Stimulated activated CD4-positive, alpha-beta T cell treated with anti-CD3 and anti-CD28 coated beads, Interleukin-4, amount 100 ng/mL, for 1 hour (primary cell): Measurements from ENCODE around the gene SLCO2A1.

Experiments used
- DNase-seq: peaks from one replicate; pipeline ENCODE4 v3.0.0-alpha.2; 2020

The SLCO2A1 gene

DNA sequence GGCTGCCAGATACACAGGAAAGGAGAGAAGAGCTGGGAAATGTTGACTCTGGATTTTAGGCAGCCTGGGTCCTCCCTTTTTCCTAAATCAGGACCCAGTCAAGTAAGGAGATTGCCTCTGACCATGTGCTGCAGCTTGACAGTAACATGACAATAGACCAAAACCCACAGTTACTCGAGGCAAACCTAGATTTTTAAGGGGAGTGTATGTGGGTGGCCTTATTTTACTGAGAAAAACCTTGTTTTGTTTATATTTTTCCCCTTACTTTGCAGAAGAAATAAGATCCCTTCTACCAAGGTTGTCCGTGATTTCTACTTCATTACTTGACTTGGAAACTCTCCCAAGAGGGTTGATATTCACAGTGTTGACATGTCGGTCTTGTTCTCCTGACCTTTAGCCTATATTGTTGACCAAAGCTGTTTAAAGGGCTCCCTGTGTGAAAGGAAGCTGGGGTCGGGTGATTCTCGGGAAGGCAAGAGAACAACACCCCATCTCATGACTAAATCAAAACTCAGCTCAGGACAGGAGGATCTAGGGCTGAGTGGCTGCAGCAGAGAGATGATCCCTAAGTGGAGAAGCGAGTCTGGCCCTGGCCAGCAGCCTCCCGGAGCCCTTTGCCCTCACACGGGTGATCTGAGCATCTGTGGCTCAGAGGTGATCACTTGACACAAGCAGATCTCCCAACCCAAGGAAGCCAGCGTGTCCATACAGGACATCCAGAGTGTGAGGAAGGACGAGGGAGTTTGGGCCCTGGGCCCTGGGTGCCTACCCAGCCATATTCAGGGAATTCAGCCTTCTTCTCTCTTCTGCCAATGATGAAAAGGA lies 31.0 kb upstream of the SLCO2A1 start:
- no peak for DNase-seq

DNA sequence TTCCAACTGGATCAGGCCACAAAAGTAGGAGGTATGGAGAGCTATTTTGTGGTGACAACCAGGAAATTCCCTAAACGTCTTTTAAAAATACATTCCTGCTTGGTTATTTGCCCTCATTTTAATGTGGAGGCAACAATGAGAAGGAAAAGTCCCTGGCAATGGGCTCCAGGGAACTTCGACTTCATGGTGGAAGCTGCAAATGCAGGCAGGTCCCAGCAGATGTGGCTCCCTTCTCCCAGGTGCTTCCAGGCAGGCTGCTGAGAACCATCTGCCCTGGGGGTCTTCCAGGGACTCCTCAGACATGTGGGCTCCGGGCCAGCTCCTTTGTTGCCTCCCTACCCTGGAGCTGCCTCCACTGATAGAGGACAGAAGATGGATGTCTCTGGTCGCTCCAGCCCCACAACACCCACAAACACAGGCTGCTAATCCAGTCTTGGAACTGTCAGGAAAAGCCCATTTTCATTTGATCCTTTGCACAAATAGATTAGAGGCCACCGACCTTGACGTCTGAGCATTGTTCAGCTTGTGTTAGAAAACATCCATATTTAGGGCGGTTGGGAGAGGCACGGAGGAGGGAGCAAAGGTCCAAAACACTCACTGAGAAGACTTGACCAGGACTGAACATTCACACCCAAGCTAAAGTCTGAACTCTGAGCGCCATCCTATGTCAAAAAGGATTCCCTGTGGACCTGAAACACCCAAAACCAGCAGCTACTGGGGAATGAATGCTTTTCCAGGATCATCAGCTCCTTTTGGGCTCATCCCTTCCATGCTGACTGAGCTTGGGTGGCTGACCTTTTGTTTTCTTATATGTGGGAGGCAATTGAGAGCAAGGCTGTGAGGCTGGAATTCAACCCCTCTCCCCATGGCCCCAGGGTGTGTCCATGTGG lies 30.2 kb upstream of the SLCO2A1 start:
- no peak for DNase-seq

- no peak for DNase-seq
These were observed 29.4 kb upstream of the SLCO2A1 start for GRCh38 chr3:134059035-134059601.

- DNase-seq = no peak
These were observed 28.0 kb upstream of the SLCO2A1 start for GRCh38 chr3:134057654-134058110.

GRCh38 chr3:134057006-134057653 lies 27.4 kb upstream of the SLCO2A1 start:
- no peak for DNase-seq

DNA sequence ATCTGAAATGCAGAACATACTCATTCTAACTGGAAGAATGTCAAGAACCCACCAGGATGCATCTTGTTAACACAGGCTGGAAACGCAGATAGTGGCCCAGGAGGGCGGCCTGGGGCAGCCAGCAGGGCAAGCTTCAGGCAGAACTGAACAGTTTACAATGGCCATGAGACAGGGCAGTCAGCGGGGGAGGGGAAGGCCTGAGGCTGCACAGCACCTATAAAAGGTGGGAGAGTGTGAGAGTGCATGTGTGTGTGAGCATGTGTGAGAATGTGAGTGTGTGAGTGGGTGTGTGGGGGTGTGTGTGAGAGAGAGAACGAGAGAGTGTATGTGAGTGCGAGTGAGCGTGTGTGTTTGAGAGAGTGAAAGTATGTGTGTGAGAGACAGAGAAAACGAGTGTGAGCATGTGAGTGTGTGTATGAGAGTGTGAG lies 26.8 kb upstream of the SLCO2A1 start:
- no peak for DNase-seq

DNA sequence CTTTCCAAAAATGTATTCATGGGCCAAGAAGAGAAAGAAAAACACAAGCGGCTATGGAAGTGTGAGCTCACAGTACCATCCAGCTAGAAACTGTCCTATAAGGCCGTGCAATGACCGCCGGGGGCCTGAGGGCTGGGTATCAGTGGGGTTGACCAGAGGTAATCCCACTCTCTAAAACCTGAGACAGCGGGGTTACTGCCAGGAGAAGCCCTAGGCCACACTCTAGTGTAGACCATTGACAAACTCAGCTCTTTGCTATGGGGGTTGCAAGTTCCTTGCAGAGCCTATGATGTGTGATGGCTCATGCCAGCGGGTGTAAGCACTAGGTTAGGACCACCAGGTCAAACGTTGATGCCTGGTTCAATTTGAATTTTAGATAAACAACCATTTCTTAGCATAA lies 25.9 kb upstream of the SLCO2A1 start:
- no peak for DNase-seq

DNA sequence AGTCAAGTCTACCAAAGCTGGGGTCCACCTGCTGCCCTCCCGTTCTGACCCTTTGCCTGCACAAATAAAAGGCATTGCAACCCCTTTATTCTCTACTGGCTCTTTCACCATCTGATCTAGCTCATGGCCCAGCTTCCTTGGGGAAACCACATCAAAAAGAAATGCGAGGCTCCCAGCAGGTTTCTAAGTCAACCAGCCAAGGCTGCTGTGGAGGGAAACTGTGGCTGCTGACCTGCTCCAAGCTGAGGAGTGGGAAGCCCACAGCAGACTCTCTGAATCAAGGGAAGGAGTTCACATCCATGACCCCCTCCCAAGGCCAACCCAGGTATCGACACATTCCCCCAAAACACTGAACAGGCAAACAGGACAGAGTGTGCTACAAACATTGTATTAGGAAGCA lies 25.2 kb upstream of the SLCO2A1 start:
- DNase-seq = no peak

DNA sequence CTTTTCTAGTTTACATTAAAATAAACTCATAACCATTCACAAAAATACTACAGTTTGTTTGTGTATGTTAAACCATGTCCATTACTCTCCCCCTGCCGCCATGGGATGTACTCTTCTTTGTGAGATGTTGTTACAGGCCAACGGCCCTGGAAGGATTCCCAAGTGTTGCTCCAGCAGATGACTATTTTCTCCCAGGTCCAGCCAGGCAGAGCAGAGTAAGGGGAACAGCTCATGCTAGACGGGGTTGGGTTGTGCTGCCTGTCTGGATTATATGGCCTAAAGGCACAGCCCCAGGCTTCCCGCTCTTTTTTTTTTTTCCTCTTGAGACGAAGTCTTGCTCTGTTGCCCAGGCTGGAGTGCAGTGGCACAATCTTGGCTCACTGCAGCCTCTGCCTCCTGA lies 24.5 kb upstream of the SLCO2A1 start:
- DNase-seq = no peak

- DNase-seq = no peak
These were observed 22.6 kb upstream of the SLCO2A1 start for GRCh38 chr3:134052370-134052769.

- DNase-seq = no peak
These were observed 20.0 kb upstream of the SLCO2A1 start for GRCh38 chr3:134049676-134050075.

DNA sequence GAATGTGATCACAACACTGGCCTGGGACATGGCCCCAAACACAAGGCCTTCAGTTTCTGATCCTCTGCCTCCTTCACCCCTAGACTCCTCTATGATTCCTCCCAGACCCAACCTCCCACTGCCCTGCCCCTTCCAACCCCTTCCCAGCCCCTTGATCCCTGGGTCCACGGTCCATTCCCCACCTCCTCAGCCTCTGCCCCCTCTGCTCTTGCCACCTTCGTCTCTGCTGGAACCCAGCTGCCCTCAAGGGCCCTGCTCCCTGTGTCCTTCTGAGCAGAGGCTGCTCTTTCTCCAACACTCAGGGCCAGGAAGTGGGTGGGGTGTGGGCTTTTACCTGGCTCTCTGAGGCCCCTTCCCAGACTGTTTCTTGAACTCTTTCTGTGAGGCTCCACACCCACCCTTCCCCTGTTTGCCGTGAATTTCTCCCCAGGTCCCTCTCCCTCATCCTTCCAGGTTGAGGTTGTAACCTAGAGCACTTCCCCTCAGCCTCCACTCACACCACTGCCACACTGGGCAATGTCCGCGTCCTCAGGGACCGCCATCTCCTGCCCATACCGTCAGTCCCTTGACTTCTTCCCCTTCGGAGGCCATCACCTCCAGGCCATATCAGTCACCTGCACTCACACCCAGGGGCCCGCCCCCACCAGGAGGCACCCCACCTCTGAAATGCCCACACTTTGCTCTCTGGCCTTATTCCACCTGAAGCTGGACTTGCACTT lies 18.7 kb upstream of the SLCO2A1 start:
- DNase-seq = no peak

- DNase-seq = no peak
These were observed 14.7 kb upstream of the SLCO2A1 start for GRCh38 chr3:134044459-134044858.

DNA sequence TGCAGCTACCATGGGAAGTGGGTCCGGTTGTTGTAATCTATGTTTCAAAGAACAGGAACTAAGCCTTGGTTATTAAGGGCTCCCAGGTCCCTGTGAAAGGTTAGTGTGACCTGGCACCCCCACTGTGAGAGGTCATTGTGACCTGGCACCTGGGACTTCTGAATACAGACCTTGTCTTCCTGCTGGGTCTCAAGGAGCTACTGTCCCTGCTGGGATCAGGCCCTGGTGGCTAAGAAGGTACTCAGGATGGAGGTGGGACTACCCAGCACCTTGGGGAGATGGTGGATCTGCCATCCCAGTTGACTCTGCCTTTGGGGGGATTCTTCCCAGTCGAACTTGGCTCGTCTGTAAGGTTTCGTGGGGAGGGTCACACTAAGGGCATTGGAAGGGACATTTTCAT lies 10.3 kb upstream of the SLCO2A1 start:
- DNase-seq = no peak

DNA sequence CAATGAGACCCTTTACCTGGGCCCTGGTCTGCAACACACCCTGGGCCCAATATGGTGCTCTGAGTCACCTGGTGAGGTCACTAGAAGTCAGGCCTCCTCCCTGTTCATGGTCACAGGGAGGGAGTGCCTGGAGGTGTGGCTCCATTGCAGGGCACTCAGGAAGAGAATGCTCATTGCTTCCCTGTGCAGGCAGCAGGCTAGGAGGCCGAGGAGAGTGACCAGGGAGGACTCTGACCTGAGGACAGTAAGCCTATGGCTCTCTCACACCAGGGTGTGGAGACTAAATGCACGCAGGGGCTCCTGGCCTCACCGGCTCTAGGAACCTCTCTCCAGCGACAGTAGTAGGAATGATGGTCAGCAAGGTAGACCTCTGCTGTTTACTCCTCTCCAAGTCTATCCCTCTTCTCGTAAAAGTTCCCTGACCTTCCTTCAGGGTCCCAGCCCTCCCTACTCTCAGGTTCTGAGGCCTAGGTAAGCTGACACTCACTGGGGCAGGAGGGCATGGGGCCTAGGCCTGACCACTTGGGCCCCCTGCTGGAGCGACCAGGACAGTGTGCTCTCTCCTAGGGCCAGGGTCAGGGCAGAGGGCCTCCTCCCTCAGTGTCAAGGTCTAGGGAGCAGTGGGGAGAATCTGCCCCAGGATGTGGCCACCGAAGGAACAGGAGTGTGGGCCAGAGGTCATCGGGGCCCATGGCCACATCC lies 9.6 kb upstream of the SLCO2A1 start:
- DNase-seq = no peak

DNA sequence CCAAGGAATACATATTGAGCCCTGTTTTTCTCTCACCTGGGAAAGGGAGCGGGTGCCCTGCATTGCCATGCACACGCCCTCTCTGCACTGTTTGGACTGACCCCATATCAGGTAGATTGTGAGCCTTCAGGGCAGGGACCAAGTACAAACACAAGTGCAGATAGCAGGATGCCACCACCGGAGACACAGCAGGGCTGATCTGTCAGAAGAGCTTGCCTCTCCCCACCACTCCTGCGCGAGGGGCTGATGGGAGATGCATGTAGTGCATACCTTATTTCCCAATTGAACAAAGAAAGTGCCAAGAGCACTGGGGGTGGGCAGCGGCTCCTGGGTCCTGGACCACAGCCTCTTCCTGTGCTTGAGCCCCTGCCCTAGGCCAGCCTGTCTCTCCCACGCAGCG lies 9.0 kb upstream of the SLCO2A1 start:
- DNase-seq = no peak

DNA sequence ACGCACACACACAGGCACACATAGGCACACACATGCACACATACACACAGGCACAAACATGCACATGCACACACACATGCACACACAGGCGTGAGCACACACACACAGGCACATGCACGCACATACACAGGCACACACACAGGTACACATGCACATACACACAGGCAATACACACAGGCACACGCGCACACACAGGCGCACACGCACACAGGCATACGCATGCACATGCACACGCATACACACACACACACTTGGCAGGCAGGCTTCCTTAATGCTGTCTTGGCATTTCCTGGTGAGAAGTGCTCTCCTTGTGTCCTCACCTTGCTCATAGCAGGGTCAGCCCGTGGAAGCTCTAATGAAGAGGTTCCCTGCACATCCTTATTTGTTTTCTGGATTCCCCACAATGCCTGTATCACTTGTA lies 8.4 kb upstream of the SLCO2A1 start:
- DNase-seq = no peak

- no peak for DNase-seq
These were observed 7.4 kb upstream of the SLCO2A1 start for GRCh38 chr3:134037168-134037567.

DNA sequence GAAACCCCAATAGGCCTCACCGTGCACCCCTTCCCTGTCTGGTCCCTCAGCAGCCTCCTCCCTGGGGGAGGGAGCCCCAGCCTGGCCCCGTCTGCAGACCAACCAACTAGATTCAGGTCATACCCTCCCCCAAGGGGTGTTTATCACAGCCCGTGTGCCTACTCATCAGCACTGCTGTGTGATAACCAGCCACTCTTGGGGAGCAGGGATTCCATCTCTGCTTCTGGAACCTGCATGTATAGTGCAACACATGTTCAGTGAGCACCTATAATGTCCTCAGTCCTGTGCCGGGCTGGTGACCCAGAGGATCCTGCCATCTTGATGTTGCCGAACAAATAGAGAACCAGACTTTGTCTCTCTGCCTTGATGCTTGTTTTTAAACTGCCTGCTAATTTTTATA lies 6.6 kb upstream of the SLCO2A1 start:
- DNase-seq = no peak

- no peak for DNase-seq
These were observed 6.1 kb upstream of the SLCO2A1 start for GRCh38 chr3:134035836-134036235.

- DNase-seq = no peak
These were observed 4.5 kb upstream of the SLCO2A1 start for GRCh38 chr3:134034005-134034785.
